ENCODE results near the gene COBL. TPM values are rescaled to one million over a fixed set of nuclear protein-coding genes. Genes with fewer than 3 reads are reported as not detected.

The COBL gene
- total and polyA plus RNA-seq, 2 experiments from 2014 or later = 0.07 to 0.69 TPM

DNA sequence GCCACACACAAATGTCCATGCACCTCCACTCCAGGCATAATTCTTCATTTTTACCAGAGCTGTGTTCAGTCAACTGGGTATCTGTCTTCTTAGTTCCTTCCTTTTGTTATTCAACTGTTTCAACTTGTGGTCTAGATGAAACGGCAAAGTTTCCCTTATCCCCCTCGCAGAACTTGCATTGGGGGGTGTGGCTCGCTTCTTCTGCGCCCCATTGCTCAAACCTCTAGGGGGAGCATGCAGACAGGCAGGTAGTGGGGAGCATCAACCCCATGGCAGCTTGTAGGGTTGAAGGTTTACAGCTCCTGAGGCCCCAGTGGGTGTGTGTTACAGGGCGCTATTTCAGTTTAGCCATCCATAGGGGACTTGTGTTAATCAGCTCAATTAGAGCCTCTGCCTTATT, 38.3 kb upstream of the COBL start:
- TF ChIP-seq, protein P1, sequence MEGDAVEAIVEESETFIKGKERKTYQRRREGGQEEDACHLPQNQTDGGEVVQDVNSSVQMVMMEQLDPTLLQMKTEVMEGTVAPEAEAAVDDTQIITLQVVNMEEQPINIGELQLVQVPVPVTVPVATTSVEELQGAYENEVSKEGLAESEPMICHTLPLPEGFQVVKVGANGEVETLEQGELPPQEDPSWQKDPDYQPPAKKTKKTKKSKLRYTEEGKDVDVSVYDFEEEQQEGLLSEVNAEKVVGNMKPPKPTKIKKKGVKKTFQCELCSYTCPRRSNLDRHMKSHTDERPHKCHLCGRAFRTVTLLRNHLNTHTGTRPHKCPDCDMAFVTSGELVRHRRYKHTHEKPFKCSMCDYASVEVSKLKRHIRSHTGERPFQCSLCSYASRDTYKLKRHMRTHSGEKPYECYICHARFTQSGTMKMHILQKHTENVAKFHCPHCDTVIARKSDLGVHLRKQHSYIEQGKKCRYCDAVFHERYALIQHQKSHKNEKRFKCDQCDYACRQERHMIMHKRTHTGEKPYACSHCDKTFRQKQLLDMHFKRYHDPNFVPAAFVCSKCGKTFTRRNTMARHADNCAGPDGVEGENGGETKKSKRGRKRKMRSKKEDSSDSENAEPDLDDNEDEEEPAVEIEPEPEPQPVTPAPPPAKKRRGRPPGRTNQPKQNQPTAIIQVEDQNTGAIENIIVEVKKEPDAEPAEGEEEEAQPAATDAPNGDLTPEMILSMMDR (IDR thresholded peaks at IDR 0.05; ENCODE audit: low read depth, low read length) = no peak
- no peaks in the 10 kb centered on the region for H3K27me3 ChIP-seq
- no peak for DNase-seq (ENCODE audit: low read depth in 1 of 2, low spot score in 1 of 2)

DNA sequence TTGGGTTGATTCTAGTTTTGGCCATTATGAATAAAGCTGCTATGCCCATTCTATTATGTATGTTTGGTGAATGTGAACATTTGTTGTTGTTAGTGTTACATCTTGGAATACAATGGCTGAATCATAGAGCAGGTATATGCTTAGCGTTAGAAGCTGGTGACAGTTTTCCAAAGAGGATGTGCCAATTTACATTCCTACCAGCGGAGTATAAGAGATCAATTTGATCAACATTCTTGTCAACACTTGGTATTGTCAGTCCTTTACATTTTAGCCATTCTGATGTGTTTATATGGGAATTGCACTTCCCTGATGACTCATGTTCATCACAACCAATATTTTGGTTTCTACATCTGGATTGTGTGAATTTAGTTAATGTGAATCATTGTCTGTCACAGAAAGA, 37.8 kb upstream of the COBL start:
- Histone ChIP-seq H3K27ac (no peak overlapping the region), H3K4me3 (no peak overlapping the region), H3K27me3 (no peaks in the 10 kb centered on the region), H3K36me3 (no peaks in the 10 kb centered on the region), H3K4me1 (ENCODE audit: low read depth) (peaks cover 3% of the 10 kb centered on the region), H3K9me3 (ENCODE audit: low read depth) (no peaks in the 10 kb centered on the region)
- TF ChIP-seq, protein P1 (IDR thresholded peaks at IDR 0.05; ENCODE audit: low read depth, low read length) = no peak
- DNase-seq (ENCODE audit: low read depth in 1 of 2, low spot score in 1 of 2) = no peak

More for the DNA sequence above, 38.3 kb upstream of the COBL start:
- Histone ChIP-seq H3K4me1 (ENCODE audit: low read depth) (peaks cover 1% of the 10 kb centered on the region), H3K27ac (no peak overlapping the region), H3K4me3 (no peak overlapping the region), H3K36me3 (no peaks in the 10 kb centered on the region), H3K9me3 (ENCODE audit: low read depth) (no peaks in the 10 kb centered on the region)

DNA sequence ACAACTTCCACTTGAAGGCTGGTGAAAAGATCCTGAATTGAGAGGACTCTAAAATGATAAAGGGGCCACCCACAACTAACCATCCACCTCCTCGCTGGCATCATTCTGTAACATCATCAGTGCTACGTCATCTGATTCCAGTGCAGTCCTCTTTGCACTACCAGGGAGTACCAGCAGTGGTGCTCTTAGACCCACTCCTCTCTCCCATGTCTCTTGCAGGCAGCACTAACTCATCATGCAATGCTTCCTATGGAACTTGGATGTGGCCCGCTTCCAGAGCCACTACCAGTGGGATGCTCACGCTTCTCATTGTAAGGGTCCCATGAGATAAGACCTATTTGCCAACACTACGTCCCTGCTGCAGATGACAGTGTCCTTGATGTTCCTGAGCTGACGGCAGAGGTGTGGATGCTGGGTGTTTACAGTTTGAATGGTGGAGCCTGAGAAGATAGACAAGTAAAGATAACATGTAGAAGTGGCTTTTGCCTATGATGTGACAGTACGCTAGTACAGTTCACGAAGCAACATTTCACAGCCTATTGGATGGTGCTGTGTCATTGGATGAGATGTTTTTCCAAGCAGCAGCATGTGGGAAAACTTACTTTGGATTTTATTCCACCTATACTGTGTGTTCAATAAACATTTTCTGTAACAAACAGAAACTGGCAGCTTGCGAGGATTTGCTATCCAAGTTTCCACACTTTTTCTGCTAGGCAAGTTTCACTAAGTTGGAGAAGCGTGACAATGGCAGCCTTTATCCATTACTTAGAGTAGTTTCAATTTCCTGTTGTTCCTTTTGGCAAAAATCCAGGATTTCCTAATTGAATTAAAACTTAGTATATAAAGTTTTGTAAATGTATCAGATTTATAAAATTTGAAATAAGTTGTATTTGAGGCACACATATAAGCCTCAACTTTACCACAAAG, 35.8 kb upstream of the COBL start:
- H3K9me3 ChIP-seq (ENCODE audit: low read depth) = no peaks in the 10 kb centered on the region
- no peak overlapping the region for H3K4me3 ChIP-seq

DNA sequence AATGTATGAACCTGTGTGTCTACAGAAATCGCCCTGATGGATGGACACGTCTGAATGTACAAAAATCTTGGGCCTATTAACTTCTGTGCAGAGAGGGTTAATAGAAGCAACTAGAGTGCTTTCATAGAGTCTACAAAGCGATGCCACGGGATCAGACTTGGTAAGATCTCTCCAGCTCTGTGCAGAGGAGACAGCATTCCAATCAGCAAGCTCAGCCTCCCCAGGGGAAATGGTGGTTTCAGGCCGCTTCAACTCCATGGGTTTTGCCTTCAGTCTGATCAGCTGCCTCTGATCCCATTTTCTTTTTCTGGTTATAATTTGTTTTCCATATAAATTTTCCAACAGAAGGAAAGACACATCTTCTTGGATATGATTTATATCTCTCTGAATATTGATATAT, 35.1 kb upstream of the COBL start:
- TF ChIP-seq, protein P1 (IDR thresholded peaks at IDR 0.05; ENCODE audit: low read depth, low read length) = no peak
- H3K4me1 ChIP-seq (ENCODE audit: low read depth) = peaks cover 3% of the 10 kb centered on the region
- peaks cover 4% of the 10 kb centered on the region for H3K27me3 ChIP-seq
- no peak overlapping the region for H3K4me3 ChIP-seq
- no peaks in the 10 kb centered on the region for H3K9me3 ChIP-seq (ENCODE audit: low read depth)
- H3K36me3 ChIP-seq = no peaks in the 10 kb centered on the region
- no peak overlapping the region for H3K27ac ChIP-seq
- peak in 1 of 2 donors; percentile 19 for DNase-seq (ENCODE audit: low read depth in 1 of 2, low spot score in 1 of 2)

More for the DNA sequence above, 35.8 kb upstream of the COBL start:
- no peak overlapping the region for H3K27ac ChIP-seq
- peak in 1 of 2 donors; percentile 45 for DNase-seq (ENCODE audit: low read depth in 1 of 2, low spot score in 1 of 2)
- H3K36me3 ChIP-seq = no peaks in the 10 kb centered on the region
- TF ChIP-seq, protein P1 (IDR thresholded peaks at IDR 0.05; ENCODE audit: low read depth, low read length) = no peak
- H3K4me1 ChIP-seq (ENCODE audit: low read depth) = peaks cover 3% of the 10 kb centered on the region
- no peaks in the 10 kb centered on the region for H3K27me3 ChIP-seq

DNA sequence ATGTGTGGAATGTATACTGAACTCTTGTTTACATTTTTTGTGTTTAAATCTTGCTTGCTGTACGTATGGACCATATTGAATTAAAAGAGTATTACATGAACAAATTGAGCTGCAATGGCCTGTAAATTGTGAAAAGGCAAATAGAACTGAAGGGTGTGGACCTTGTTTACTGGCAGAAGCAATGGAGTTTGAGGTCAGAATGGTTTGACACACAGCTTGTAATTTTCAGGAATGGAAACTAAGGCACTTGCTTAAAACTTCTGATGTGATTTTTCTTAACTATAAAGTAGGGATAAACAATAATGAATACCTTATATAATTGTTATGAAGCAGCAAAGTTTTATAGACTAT, 33.9 kb upstream of the COBL start:
- no peak overlapping the region for H3K27ac ChIP-seq
- TF ChIP-seq, protein P1 (IDR thresholded peaks at IDR 0.05; ENCODE audit: low read depth, low read length) = no peak

More for the DNA sequence above, 33.9 kb upstream of the COBL start:
- H3K36me3 ChIP-seq = no peaks in the 10 kb centered on the region
- H3K9me3 ChIP-seq (ENCODE audit: low read depth) = no peaks in the 10 kb centered on the region
- no peak for DNase-seq (ENCODE audit: low read depth in 1 of 2, low spot score in 1 of 2)
- H3K4me1 ChIP-seq (ENCODE audit: low read depth) = peaks cover 3% of the 10 kb centered on the region
- peaks cover 7% of the 10 kb centered on the region for H3K27me3 ChIP-seq
- no peak overlapping the region for H3K4me3 ChIP-seq
